ENCODE measurements around the gene THEM5. TPM values are rescaled to one million over a fixed set of nuclear protein-coding genes. Genes with fewer than 3 reads are reported as not detected.

THEM5 gene
- total RNA-seq, 1 experiment from 2014 or later = not detected

DNA sequence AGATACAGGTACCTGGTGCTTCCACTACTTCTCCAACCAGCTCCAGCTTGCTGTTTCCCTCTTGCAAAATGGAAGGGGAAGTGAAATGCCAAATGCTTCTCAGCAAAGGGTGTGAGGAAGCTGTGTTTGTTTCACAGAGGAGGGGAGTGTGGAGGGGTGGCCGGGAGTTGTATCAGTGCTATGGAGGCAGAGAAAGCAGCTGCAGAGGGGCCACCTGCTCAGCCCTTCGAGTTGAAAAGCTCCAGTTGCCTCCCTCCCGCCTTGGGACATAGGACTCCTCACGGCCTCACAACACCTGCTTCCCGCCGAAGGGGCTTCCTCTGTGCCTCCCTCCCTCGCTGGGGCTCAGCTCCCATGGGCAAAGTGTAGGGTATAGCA is 36.2 kb downstream of the THEM5 start:
- H4K20me1 ChIP-seq (ENCODE audit: insufficient read depth) = no peaks in the 10 kb centered on the region
- no peak overlapping the region for H3K4me2 ChIP-seq (ENCODE audit: low read length)
- H2AFZ ChIP-seq (ENCODE audit: low read depth, low read length, poor library complexity, severe bottlenecking) = no peak overlapping the region
- no peak overlapping the region for H3K27ac ChIP-seq (ENCODE audit: low read depth, low read length)
- TF ChIP-seq CBX3 (IDR thresholded peaks at IDR 0.05; ENCODE audit: low read depth) = no peak
- TF ChIP-seq, protein P1, sequence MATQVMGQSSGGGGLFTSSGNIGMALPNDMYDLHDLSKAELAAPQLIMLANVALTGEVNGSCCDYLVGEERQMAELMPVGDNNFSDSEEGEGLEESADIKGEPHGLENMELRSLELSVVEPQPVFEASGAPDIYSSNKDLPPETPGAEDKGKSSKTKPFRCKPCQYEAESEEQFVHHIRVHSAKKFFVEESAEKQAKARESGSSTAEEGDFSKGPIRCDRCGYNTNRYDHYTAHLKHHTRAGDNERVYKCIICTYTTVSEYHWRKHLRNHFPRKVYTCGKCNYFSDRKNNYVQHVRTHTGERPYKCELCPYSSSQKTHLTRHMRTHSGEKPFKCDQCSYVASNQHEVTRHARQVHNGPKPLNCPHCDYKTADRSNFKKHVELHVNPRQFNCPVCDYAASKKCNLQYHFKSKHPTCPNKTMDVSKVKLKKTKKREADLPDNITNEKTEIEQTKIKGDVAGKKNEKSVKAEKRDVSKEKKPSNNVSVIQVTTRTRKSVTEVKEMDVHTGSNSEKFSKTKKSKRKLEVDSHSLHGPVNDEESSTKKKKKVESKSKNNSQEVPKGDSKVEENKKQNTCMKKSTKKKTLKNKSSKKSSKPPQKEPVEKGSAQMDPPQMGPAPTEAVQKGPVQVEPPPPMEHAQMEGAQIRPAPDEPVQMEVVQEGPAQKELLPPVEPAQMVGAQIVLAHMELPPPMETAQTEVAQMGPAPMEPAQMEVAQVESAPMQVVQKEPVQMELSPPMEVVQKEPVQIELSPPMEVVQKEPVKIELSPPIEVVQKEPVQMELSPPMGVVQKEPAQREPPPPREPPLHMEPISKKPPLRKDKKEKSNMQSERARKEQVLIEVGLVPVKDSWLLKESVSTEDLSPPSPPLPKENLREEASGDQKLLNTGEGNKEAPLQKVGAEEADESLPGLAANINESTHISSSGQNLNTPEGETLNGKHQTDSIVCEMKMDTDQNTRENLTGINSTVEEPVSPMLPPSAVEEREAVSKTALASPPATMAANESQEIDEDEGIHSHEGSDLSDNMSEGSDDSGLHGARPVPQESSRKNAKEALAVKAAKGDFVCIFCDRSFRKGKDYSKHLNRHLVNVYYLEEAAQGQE (IDR thresholded peaks at IDR 0.05; ENCODE audit: low read depth) = no peak
- TF ChIP-seq POLR2AphosphoS5 (IDR thresholded peaks at IDR 0.05; ENCODE audit: low read depth, low read length) = no peak
- TF ChIP-seq, protein P2, sequence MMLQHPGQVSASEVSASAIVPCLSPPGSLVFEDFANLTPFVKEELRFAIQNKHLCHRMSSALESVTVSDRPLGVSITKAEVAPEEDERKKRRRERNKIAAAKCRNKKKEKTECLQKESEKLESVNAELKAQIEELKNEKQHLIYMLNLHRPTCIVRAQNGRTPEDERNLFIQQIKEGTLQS (IDR thresholded peaks at IDR 0.05) = no peak
- no peak for TF ChIP-seq ZNF274 (IDR thresholded peaks at IDR 0.05; ENCODE audit: low read depth, low read length)
- TF ChIP-seq, protein P3, sequence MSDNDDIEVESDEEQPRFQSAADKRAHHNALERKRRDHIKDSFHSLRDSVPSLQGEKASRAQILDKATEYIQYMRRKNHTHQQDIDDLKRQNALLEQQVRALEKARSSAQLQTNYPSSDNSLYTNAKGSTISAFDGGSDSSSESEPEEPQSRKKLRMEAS (IDR thresholded peaks at IDR 0.05) = no peak
- no peak for TF ChIP-seq FOSL1 (IDR thresholded peaks at IDR 0.05; ENCODE audit: low read depth)
- TF ChIP-seq, protein P4, sequence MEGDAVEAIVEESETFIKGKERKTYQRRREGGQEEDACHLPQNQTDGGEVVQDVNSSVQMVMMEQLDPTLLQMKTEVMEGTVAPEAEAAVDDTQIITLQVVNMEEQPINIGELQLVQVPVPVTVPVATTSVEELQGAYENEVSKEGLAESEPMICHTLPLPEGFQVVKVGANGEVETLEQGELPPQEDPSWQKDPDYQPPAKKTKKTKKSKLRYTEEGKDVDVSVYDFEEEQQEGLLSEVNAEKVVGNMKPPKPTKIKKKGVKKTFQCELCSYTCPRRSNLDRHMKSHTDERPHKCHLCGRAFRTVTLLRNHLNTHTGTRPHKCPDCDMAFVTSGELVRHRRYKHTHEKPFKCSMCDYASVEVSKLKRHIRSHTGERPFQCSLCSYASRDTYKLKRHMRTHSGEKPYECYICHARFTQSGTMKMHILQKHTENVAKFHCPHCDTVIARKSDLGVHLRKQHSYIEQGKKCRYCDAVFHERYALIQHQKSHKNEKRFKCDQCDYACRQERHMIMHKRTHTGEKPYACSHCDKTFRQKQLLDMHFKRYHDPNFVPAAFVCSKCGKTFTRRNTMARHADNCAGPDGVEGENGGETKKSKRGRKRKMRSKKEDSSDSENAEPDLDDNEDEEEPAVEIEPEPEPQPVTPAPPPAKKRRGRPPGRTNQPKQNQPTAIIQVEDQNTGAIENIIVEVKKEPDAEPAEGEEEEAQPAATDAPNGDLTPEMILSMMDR (IDR thresholded peaks at IDR 0.05 in 2 of 3, conservative IDR thresholded peaks at IDR 0.05 in 1 of 3; ENCODE audit: borderline replicate concordance in 1 of 3, insufficient read depth in 1 of 3, low read depth in 2 of 3, low read length in 2 of 3) = no peak
- TF ChIP-seq CEBPB (IDR thresholded peaks at IDR 0.05; ENCODE audit: low read depth) = no peak
- no peak for TF ChIP-seq SIN3A (IDR thresholded peaks at IDR 0.05; ENCODE audit: low read depth)
- no peak for TF ChIP-seq SP1 (IDR thresholded peaks at IDR 0.05; ENCODE audit: low read depth)
- TF ChIP-seq, protein P5, sequence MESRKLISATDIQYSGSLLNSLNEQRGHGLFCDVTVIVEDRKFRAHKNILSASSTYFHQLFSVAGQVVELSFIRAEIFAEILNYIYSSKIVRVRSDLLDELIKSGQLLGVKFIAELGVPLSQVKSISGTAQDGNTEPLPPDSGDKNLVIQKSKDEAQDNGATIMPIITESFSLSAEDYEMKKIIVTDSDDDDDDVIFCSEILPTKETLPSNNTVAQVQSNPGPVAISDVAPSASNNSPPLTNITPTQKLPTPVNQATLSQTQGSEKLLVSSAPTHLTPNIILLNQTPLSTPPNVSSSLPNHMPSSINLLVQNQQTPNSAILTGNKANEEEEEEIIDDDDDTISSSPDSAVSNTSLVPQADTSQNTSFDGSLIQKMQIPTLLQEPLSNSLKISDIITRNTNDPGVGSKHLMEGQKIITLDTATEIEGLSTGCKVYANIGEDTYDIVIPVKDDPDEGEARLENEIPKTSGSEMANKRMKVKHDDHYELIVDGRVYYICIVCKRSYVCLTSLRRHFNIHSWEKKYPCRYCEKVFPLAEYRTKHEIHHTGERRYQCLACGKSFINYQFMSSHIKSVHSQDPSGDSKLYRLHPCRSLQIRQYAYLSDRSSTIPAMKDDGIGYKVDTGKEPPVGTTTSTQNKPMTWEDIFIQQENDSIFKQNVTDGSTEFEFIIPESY (IDR thresholded peaks at IDR 0.05; ENCODE audit: extremely low read depth, insufficient replicate concordance, low read length) = no peak
- TF ChIP-seq YY1 (IDR thresholded peaks at IDR 0.05; ENCODE audit: extremely low read depth, insufficient replicate concordance, low read depth, low read length) = no peak
- no peak for TF ChIP-seq SRF (IDR thresholded peaks at IDR 0.05; ENCODE audit: low read depth)
- no peak for TF ChIP-seq EZH2 (IDR thresholded peaks at IDR 0.05)
- TF ChIP-seq EGR1 (IDR thresholded peaks at IDR 0.05; ENCODE audit: low read depth) = no peak
- TF ChIP-seq ELF1 (IDR thresholded peaks at IDR 0.05; ENCODE audit: borderline replicate concordance, low read depth) = no peak
- no peak for TF ChIP-seq EZH2phosphoT487 (IDR thresholded peaks at IDR 0.05; ENCODE audit: borderline replicate concordance)
- no peak for TF ChIP-seq ZFX (IDR thresholded peaks at IDR 0.05)
- ChIA-PET CTCF (no interaction called here), RAD21 (ENCODE audit: low non-redundant PET in 1 of 2, low total read pairs in 2 of 2, uncharacterized antibody in 2 of 2, unreplicated experiment in 2 of 2) (no interaction called here), POLR2A (no interaction called here)
- ATAC-seq (no peak), DNase-seq (ENCODE audit: low read depth, low spot score) (no peak)
- no TSS peak for BruUV-seq (replicated peaks)
- H3K36me3 ChIP-seq (ENCODE audit: control insufficient read depth in 1 of 2, insufficient read depth in 2 of 2, low read length in 2 of 2) = no peaks in the 10 kb centered on the region
- no peaks in the 10 kb centered on the region; a peak in 1 of 4 replicates for H3K4me1 ChIP-seq (ENCODE audit: control insufficient read depth in 1 of 2, insufficient read depth in 2 of 2, low read length in 2 of 2)
- intact Hi-C loops (cut with micrococcal nuclease) = no loop called here
- H3K79me2 ChIP-seq (ENCODE audit: insufficient read depth, low read length) = no peaks in the 10 kb centered on the region
- H3K9me3 ChIP-seq (ENCODE audit: control insufficient read depth in 1 of 2, insufficient read depth in 1 of 2, low read depth in 1 of 2, low read length in 2 of 2) = no peaks in the 10 kb centered on the region
- no peaks in the 10 kb centered on the region for H3K27me3 ChIP-seq (ENCODE audit: insufficient read depth, low read length)
- no peak overlapping the region for H3K9ac ChIP-seq (ENCODE audit: low read length)
- no peak overlapping the region for H3K4me3 ChIP-seq (replicated peaks in 1 of 2; ENCODE audit: low read depth in 1 of 2, low read length in 2 of 2)
- no peaks in the 10 kb centered on the region for H3K9me2 ChIP-seq (ENCODE audit: insufficient read depth)
